Omental fat pad (tissue), 4 donors: ENCODE measurements around the gene FADS1. TPM values are rescaled to one million over a fixed set of nuclear protein-coding genes. Genes with fewer than 3 reads are reported as not detected.

ENCODE experiments used
- ATAC-seq: fragments of 150-250 bp; one replicate; pipeline ENCODE4 v1.9.1; 2016; ENCODE audit warnings: mild to moderate bottlenecking, moderate library complexity; ENCODE audit not compliant: low FRiP score
- DNase-seq: peaks from one replicate; pipeline ENCODE4 v3.0.0-alpha.2; 2019; ENCODE audit warnings: low spot score
- total RNA-seq, 4 donors: library from RNA; depleted of rRNA; stranded (reverse); fragments of >200 nt; gene quantifications; one replicate each; pipeline ENCODE4 v1.1.0, GENCODE V29; 2016
- TF ChIP-seq, protein P1 (sequence below), 3 donors: fragments of 450-650 bp; IDR thresholded peaks; one replicate each; pipeline ENCODE4 v1.5.1; 2016 to 2017; ENCODE audit warnings: antibody characterized with exemption in 3 of 3, mild to moderate bottlenecking in 3 of 3, moderate library complexity in 2 of 3

Gene FADS1
- 10 to 100 TPM; 20.1 to 49.1 (median 22.0) TPM for total RNA-seq

DNA sequence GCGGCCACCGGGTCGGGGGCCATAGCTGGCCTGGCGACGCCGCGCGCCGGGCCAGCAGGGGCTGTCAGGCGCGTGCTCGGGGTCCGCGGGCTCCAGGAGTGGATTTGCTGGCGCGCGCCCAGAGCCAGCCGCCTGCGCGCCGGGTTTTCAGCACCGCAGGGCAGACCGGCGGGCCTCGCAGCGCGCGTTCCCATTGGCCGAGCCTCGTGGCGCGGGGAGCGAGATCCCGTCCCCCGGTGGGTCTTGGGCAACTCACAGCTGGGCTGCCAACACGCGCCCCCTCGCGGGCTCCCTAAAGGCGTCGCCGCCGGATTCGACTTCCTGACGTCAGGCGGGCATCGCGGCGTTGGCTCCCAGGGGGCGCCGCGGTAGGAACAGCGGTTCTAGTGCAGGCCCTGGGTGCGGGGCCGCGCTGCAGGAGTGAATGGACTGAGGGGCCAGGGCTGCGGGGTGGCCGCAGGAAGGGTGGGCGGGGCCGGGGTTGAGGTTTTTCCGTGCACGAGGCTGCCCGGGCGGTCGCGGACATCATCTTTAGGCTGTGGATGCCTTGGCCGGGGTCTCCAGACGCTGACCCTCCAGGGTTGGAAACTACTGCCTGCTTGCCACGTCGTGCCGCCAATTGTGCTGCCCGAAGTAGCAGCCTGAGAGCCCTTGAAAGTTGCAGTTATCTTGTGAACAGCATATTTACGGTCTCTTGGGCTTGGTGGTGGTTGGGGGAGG is at the start of gene FADS1:
FADS1 (minus strand) TSS at position 268 of the 720 bp plus-strand sequence; CDS start at position 194, 74 bp downstream.
- peak; percentile 71 for DNase-seq

DNA sequence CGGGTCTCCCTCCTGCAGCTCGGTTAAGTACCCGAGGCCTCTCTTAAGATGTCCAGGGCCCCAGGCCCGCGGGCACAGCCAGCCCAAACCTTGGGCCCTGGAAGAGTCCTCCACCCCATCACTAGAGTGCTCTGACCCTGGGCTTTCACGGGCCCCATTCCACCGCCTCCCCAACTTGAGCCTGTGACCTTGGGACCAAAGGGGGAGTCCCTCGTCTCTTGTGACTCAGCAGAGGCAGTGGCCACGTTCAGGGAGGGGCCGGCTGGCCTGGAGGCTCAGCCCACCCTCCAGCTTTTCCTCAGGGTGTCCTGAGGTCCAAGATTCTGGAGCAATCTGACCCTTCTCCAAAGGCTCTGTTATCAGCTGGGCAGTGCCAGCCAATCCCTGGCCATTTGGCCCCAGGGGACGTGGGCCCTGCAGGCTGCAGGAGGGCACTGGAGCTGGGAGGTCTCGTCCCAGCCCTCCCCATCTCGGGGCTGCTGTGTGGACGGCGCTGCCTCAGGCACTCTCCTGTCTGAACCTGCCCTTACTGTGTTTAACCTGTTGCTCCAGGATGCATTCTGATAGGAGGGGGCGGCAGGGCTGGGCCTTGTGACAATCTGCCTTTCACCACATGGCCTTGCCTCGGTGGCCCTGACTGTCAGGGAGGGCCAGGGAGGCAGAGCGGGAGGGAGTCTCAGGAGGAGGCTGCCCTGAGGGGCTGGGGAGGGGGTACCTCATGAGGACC is 49.6 kb upstream of the FADS1 start:
- no peak for DNase-seq
- no peak for ATAC-seq
- TF ChIP-seq, protein P1, sequence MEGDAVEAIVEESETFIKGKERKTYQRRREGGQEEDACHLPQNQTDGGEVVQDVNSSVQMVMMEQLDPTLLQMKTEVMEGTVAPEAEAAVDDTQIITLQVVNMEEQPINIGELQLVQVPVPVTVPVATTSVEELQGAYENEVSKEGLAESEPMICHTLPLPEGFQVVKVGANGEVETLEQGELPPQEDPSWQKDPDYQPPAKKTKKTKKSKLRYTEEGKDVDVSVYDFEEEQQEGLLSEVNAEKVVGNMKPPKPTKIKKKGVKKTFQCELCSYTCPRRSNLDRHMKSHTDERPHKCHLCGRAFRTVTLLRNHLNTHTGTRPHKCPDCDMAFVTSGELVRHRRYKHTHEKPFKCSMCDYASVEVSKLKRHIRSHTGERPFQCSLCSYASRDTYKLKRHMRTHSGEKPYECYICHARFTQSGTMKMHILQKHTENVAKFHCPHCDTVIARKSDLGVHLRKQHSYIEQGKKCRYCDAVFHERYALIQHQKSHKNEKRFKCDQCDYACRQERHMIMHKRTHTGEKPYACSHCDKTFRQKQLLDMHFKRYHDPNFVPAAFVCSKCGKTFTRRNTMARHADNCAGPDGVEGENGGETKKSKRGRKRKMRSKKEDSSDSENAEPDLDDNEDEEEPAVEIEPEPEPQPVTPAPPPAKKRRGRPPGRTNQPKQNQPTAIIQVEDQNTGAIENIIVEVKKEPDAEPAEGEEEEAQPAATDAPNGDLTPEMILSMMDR (IDR thresholded peaks at IDR 0.05) = no peak

More for the DNA sequence above, at the start of gene FADS1:
- peak; percentile 75 for ATAC-seq
- TF ChIP-seq, protein P1 (IDR thresholded peaks at IDR 0.05) = peak in 1 of 3 donors; percentile 28

DNA sequence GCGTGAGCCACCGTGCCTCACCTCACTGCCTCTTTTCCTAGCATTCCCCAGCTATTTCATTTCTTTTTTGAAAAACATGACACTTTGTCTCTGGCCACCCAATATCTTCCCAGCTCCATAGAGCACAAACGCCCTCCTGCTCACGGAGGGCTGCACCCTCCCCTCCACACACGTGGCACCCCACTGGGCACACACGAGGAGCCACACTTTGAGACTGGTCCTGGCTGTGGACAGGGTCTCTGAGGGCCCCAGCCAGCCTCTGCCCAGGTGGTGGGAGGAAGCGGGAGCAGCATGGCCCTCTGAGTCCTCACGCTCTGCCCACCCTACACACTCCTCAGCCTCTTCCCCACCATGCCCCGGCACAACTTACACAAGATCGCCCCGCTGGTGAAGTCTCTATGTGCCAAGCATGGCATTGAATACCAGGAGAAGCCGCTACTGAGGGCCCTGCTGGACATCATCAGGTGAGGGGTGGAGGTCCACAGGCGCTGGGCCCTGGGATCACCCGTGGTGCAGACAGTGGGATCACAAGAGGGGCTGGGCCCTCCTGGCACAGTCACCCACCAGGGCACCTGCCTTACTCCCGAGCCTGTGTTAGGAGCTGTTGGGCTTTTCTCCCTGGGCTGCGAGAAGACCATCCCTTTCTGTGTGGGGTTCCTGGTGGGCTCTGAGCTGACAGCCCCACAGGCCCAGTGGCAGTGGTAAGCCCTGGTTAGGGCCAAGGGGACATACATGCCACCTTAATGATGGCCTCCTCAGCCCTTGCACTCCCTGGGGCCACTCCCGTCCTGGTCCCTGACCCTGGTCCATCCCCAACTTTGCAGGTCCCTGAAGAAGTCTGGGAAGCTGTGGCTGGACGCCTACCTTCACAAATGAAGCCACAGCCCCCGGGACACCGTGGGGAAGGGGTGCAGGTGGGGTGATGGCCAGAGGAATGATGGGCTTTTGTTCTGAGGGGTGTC is 48.3 kb upstream of the FADS1 start:
- TF ChIP-seq, protein P1 (IDR thresholded peaks at IDR 0.05) = no peak
- ATAC-seq = no peak
- no peak for DNase-seq

DNA sequence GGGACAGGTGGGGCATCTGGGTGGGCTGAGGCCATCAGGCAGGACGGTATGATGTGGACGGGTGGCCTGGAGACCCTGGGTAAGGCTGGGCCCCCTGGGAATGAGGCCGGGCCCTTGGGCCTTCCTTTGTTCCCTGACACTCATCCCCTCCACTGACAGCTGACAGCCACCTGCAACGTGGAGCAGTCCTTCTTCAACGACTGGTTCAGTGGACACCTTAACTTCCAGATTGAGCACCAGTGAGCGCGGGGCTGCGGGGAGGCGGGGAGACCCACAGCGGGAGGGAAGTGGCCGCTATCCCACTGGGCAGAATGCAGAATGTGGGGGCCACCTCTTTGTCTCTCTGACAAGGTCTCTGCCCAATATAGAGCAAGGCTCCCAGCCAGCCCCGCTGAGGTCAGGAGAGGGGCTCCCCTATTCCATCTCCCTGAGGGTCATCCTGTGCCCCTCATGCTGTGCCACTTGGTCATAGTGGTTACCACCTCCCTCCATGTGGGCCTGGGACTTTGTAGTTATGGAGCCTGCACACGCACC is 46.8 kb upstream of the FADS1 start:
- ATAC-seq = no peak

DNA sequence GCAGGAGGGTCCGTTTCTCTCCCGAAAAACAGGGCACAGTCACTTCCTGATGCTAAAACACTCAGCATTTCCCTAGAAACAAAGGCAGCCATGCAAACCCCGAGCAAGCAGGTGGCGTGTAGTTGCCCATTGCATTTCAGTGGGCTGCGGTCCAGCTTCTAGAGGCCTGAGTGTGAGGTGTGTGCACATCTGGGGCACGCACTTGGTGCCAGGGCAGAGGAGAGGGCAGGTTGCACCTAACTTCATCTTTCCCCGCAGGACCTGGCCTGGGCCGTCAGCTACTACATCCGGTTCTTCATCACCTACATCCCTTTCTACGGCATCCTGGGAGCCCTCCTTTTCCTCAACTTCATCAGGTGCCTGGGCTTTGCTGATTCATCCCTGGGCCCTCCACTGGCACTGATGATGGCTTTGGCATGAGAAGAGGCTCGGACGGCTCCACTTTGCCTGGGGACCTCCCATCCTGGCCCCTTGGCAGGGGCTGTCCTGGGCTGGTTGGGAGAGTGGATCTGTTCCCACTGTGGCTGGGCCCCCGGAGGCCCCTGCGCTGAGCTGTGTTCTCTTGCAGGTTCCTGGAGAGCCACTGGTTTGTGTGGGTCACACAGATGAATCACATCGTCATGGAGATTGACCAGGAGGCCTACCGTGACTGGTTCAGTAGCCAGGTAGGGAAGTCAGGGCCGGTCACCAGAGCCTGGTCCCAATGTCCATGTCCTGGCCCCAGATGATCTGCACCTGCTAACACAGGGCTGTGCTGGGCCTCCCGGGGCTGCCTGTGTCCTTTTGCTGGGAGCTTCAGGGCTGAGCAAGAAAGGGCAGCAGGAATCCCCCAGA is 46.1 kb upstream of the FADS1 start:
- no peak for ATAC-seq
- TF ChIP-seq, protein P1 (IDR thresholded peaks at IDR 0.05) = no peak
- DNase-seq = no peak

More for the DNA sequence above, 46.8 kb upstream of the FADS1 start:
- DNase-seq = no peak
- TF ChIP-seq, protein P1 (IDR thresholded peaks at IDR 0.05) = no peak

DNA sequence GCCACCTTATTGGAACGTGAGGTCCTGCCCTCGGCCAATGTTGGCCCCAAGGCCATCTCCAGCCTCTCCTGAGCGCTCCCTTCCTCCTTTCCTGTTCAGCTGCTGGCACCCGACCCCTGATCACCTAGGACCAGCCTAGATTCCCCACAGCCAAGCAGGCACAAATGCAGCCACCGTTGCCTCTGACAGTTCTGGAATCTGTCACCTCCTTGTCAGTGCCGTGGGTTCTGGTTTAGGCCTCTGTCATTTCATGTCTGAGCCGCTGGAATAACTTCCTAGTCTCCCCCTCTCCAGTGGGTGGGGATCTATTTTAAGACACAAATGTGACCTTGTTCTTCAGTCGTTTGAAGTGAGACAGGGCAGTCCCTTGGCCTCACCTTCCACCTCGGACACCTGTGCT is 44.8 kb upstream of the FADS1 start:
- TF ChIP-seq, protein P1 (IDR thresholded peaks at IDR 0.05) = no peak
- DNase-seq (no peak), ATAC-seq (no peak)
